Stimulated activated CD8-positive, alpha-beta memory T cell treated with anti-CD3 and anti-CD28 coated beads, Interleukin-4, amount 100 ng/mL, for 24 hours (primary cell): Measurements from ENCODE around the gene KLHDC4.
"Not testable (repeated sequence)": the region's sequence is repeated elsewhere in the genome, so short reads cannot be mapped to it uniquely, and the experiment has no call there.

Source experiments
- DNase-seq: peaks from one replicate; pipeline ENCODE4 v3.0.0-alpha.2; 2020; ENCODE audit warnings: low read depth

The KLHDC4 gene

DNA sequence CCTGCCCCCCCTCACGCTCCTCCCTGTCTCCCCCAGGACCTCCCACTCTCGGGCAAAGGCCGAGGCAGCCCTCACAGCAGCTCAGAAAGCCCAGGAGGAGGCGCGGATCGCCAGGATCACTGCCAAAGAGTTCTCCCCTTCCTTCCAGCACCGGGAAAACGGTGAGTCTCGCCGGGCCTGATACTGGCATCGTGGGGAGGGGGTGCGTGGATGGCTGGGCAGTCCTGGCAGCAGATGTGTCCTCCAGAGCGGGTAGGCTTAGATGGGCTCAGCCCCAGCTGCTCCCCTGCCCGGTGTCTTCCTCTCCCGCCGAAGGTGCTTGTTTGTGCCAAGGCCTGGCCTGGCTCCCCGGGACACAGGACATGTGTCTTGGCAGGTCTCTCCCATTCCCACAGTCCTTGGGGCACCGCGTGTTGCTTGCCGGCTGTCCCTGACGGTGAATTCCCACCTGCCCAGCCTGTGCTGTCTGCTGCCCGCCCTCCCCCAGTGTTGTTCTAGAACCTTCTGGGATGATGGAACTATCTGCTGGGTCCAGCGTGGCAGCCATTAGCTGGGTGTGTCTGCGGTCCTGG lies 81.6 kb downstream of the KLHDC4 start:
- DNase-seq, result no peak

GRCh38 chr16:87682852-87683399 lies 82.9 kb downstream of the KLHDC4 start:
- no peak for DNase-seq

- DNase-seq, result no peak
These were observed 83.7 kb downstream of the KLHDC4 start for GRCh38 chr16:87681981-87682570.

DNA sequence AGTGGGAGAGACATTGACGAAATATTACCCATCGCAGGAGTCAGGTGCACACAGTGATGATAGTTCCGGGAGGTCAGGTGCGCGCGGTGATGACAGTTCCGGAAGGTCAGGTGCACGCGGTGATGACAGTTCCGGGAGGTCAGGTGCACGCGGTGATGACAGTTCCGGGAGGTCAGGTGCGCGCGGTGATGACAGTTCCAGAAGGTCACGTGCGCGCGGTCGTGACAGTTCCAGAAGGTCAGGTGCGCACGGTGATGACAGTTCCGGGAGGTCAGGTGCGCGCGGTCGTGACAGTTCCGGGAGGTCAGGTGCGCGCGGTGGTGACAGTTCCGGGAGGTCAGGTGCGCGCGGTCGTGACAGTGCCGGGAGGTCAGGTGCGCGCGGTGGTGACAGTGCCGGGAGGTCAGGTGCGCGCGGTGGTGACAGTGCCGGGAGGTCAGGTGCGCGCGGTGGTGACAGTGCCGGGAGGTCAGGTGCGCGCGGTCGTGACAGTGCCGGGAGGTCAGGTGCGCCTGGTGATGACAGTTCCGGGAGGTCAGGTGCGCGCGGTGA lies 84.7 kb downstream of the KLHDC4 start:
- DNase-seq, result not testable (repeated sequence)

- no peak for DNase-seq
These were observed 85.5 kb downstream of the KLHDC4 start for GRCh38 chr16:87680272-87680644.

DNA sequence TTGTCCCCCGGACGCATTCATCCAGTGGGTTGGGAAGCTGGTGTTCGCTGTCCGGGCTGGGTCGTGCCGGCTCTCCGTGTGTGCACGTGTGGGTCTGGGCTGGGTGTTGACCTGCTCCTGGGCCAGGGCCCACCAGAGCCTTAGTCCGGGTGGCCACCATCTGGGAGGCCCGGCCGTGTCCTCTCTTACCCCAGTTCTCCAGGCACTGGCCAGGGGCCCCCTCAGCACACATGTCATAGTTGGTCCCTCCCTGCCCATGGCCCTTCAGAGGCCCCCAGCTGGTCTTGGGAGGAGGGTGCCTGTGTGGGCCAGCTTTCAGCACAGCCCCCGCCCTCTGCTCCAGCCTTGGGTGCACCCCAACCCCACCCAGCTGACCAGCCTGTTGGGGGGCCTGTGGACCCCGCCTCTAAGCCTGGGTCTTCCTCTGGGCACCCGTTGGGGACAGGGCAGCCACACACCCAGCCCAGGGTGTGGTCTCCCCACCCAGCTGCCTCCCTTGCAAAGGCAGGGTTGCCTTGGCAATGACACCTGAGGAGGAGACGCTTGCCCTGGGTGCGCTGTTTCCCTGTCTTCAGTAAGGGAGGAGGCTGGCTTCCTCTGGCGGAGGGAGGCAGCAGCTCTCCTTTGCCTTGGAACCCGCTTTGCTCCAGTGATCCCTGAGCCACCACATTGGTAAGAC lies 86.1 kb downstream of the KLHDC4 start:
- no peak for DNase-seq

DNA sequence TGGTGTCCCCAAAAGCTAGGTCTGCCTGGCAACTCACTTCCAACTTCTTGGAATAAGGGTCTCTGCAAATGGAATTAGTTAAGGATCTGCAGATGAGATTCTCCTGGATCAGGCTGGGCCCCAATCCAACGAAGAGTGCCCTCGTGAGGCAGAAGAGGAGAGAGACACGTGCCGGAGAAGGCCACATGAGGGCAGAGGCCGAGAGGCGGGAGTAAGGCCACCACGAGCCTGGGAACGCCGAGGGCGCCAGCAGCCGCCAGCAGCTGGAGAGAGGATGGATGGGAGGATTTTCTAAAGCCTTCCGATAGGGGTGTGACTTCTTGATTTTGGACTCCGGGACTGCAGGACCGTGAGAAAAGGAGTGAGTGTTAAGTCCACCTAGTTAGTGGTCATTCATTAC lies 87.2 kb downstream of the KLHDC4 start:
- DNase-seq, result no peak

- no peak for DNase-seq
These were observed 88.0 kb downstream of the KLHDC4 start for GRCh38 chr16:87677830-87678229.

DNA sequence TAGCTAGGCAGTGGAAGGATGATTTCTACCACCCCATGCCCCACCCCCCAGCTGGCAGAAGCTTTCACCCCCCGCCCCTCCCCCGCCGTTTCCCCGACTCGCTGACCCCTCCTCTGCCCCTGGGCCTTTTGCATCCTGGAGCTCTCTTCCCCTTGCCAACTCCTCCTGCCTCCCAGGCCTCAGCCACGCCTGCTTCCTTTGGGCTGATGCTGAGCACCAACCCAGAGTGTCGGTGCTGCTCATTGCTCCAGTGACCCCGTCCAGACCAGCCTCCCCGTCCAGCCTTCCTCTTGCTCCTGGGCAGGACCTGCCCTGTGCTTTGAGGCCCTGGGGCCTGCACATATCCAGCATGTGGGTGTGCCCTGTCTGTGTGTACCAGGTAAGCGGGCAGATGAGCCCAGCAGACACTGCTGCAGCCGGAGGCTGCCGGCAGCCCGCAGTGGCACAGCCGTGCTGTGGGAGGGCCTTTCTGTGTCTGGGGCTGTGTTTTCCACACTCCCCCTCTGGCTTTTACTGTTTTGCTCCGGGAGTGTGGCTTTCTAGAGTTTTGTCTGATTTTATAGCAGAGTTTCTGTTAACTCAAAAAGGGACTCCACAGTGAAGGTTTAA lies 90.6 kb downstream of the KLHDC4 start:
- DNase-seq, result no peak

GRCh38 chr16:87674419-87674818 lies 91.4 kb downstream of the KLHDC4 start:
- DNase-seq, result no peak

DNA sequence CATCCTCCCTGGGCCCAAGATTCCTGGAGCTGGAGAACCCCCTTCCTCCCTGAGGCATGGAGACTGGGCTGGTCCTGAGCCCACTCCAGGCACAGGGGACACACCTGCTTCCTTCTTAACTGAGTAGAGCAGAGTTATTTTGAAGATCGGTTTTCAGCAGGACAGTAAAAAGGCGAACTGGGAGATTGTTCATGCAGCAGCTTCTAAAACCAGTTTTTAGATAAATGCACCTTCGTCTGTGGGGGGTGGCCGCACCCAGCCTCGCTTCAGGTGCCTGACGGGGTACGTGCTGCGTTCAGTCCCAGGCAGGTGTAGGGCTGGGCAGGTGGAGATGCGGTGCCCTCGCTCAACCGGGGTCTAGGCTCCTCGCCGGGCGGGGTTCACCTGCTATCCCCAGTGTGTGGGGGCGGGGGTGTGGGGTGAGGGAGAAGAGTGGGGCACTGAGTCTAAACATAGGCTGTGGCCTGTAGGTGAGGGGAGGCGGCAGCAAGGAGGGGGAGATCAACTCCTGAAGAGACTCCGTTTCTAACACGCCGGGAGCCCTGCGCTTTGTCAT lies 94.0 kb downstream of the KLHDC4 start:
- DNase-seq, result no peak

GRCh38 chr16:87671221-87671620 lies 94.6 kb downstream of the KLHDC4 start:
- no peak for DNase-seq

GRCh38 chr16:87669672-87670071 lies 96.1 kb downstream of the KLHDC4 start:
- no peak for DNase-seq

DNA sequence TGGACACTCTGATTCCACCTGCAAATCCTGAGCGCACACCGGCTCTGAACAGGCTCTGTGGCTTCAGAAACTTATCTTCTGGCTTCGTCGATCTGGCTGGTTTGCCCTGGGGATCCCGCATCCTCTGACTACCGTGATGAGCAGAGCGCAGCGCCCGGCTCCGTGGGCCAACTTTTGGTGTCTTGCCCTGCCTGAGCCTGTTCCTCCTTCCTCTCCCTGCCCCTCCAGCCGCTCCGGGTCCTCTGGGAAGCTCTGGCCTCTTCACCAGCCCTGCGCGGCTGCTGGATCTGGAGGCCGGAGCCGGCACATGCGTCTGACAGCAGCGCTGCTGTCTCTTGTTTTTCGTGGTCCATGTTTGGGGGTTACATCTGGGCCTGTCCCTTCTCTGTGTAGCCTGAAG lies 97.8 kb downstream of the KLHDC4 start:
- DNase-seq, result no peak

GRCh38 chr16:87667443-87667842 lies 98.3 kb downstream of the KLHDC4 start:
- DNase-seq, result no peak

DNA sequence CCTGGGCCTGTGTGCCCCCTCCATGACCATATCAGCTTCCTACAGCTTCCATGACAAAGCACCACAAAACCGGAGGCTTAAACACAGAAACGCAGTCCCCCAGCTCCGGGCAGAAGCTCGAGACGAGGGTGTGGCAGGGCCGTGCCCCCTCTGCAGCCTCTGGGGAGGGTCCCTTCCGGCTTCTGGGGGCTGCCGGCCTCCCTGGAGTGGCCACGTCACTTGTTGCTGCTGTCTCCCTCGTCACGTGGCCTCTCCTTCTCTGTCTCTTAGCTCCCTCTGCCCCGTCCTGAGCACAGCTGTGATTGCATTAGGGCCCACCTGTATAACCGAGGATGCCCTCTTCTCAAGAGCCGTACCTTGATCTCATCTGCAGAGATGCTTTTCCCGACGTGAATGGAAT lies 98.9 kb downstream of the KLHDC4 start:
- DNase-seq, result no peak

GRCh38 chr16:87665193-87665592 lies 100.6 kb downstream of the KLHDC4 start:
- DNase-seq, result no peak

- DNase-seq, result no peak
These were observed 101.0 kb downstream of the KLHDC4 start for GRCh38 chr16:87664792-87665191.

DNA sequence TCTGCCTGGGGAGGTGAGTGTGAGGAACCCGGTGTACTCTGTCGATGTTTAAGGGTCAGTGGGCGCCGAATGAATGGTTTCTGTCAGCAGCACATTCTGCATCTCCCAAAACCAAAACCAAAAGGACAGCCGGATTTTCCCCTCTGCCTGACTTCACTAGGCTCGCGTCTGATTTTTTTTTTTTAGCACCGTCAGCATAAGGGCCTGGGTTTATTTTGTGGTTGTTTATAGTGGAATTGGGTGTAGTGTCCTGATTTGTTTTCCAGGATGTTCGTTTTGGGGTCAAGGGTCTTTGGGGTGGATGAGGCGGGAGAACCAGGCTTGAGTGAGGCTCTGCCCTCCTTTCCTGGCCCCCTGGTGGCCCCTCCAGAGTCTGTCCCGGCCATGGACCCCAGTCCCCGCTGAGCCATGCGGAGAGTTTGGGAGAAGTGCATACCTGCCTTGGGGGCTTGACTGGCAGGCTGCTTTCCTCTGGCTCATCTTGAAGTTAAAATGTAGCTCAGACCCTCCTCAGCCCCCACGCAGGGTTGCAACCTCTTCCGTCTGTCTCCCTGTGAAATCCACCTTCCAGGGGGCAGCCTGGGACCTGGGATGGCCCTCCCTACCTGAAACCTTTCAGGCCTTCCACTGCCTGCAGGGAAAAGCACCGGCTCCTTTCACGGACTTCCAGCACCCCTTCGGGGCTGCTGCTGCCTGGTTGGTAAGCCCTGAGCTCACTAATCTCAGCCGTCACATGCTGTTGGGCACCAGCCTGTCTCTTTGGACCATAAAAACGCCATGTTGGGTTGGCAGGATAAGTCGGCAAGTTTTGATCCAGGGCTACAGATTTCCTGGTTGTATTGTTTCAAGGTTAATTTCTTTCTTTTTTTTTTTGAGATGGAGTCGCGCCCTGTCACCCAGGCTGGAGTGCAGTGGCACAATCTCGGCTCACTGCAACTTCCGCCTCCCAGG lies 103.3 kb downstream of the KLHDC4 start:
- no peak for DNase-seq

DNA sequence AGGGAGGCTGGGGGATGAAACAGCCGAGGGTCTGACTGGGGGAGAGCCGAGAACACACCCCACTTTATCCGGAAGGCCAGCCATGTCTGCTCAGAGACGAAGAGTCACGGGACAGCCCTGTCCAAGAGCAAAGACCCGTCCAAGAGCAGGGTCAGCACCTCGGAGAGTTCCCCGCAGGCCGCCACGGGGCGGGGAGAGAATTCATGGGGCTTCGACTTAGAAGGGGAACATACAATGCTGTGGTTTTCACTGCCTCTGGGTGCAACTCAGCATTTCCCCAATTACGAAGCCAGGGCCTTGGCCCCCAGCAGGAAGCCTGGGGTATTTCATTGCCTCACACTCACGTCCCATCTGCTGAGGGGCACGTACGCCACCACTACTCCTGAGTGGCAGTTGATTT lies 104.2 kb downstream of the KLHDC4 start:
- peak; percentile 2 for DNase-seq

DNA sequence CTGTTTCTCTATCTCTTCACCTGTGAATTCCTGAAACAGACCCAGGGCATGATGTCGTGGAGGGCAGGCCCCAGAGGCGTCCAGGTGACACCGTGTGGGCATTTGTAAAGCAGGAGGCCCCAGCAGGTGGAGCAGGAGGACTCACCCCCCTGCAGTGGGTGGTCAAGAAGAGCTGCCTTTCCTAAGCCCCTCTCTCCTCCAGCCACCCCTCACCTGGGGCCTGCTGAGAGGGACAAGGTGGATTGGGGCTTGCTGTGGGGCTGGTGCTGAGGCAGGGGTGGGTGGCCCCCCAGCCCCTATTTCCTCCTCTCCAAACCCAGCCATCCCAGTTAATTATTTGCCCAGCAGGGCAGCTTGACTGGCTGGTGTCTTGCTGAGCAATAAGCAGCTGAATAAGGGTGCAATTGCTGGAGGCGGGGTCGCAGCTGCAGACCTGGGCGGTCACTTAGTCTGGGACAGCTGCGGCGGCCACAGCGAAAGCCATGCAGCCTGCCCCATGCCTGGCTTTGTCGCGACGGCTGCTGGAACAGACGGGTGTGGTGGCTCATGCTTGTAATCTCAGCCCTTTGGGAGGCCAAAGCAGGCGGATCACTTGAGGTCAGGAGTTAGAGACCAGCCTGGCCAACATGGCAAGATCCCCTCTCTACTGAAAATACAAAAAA lies 107.1 kb downstream of the KLHDC4 start:
- DNase-seq, result no peak
